Liver (tissue), 9 donors: ENCODE data around the gene GPD1. TPM values are rescaled to one million over a fixed set of nuclear protein-coding genes. Genes with fewer than 3 reads are reported as not detected.

ENCODE experiments used
- DNase-seq: peaks from one replicate; pipeline ENCODE4 v3.0.0-alpha.2; 2017; ENCODE audit warnings: low spot score
- H3K27ac ChIP-seq, 2 donors: one replicate each; pipeline ENCODE4 v1.7.0; 2013; ENCODE audit warnings: inconsistent platforms in 2 of 2, low read length in 2 of 2, control low read depth in 1 of 2, low read depth in 1 of 2, mild to moderate bottlenecking in 1 of 2
- H3K27me3 ChIP-seq, 4 donors: one replicate each; pipeline versions ENCODE4 v1.6.1 to v1.7.0; 2013; ENCODE audit warnings: low read length in 3 of 4, inconsistent platforms in 1 of 4, mild to moderate bottlenecking in 1 of 4, moderate library complexity in 1 of 4; ENCODE audit not compliant: control insufficient read depth in 4 of 4, insufficient read depth in 4 of 4
- H3K36me3 ChIP-seq, 4 donors: one replicate each; pipeline versions ENCODE4 v1.6.1 to v1.7.0; 2013; ENCODE audit warnings: low read length in 3 of 4, mild to moderate bottlenecking in 3 of 4, low read depth in 1 of 4, moderate library complexity in 1 of 4; ENCODE audit not compliant: control insufficient read depth in 4 of 4, insufficient read depth in 3 of 4
- H3K4me1 ChIP-seq, 4 donors: one replicate each; pipeline versions ENCODE4 v1.6.1 to v1.7.0; 2013; ENCODE audit warnings: low read length in 3 of 4, mild to moderate bottlenecking in 3 of 4, moderate library complexity in 1 of 4; ENCODE audit not compliant: control insufficient read depth in 4 of 4, insufficient read depth in 4 of 4
- H3K4me3 ChIP-seq, 3 donors: one replicate each; pipeline versions ENCODE4 v1.6.1 to v1.7.0; 2013; ENCODE audit warnings: low read length in 3 of 3, control low read depth in 1 of 3, low read depth in 1 of 3, mild to moderate bottlenecking in 1 of 3
- H3K9ac ChIP-seq, 2 donors: one replicate each; pipeline ENCODE4 v1.7.0; 2013; ENCODE audit warnings: low read length in 2 of 2, mild to moderate bottlenecking in 2 of 2, moderate library complexity in 2 of 2, control low read depth in 1 of 2, low read depth in 1 of 2
- H3K9me3 ChIP-seq, 4 donors: one replicate each; pipeline versions ENCODE4 v1.6.1 to v1.7.0; 2013; ENCODE audit warnings: low read length in 3 of 4; ENCODE audit not compliant: control insufficient read depth in 4 of 4
- ATF3 ChIP-seq: IDR thresholded peaks from 2 replicates; pipeline ENCODE4 v1.6.1; 2016; ENCODE audit warnings: antibody characterized with exemption
- CTCF ChIP-seq: fragments of 150-350 bp; IDR thresholded peaks from 2 replicates; pipeline ENCODE4 v1.5.1; 2017; ENCODE audit warnings: improper control_type of control experiment, low read depth, low read length; ENCODE audit not compliant: missing input control
- EGR1 ChIP-seq, 2 donors: IDR thresholded peaks; 2 replicates each; pipeline ENCODE4 v1.6.1; 2016 to 2018; ENCODE audit warnings: antibody characterized with exemption in 2 of 2, low read depth in 2 of 2
- FOXA1 ChIP-seq: IDR thresholded peaks from 2 replicates; pipeline ENCODE4 v1.6.1; 2016; ENCODE audit warnings: antibody characterized with exemption
- FOXA2 ChIP-seq: IDR thresholded peaks from 2 replicates; pipeline ENCODE4 v1.6.1; 2016; ENCODE audit warnings: antibody characterized with exemption
- HNF4A ChIP-seq, 2 donors: conservative IDR thresholded peaks; 2 replicates each; pipeline ENCODE4 v1.6.1; 2016; ENCODE audit warnings: antibody characterized with exemption in 2 of 2, mild to moderate bottlenecking in 2 of 2
- HNF4G ChIP-seq: IDR thresholded peaks from 2 replicates; pipeline ENCODE4 v1.6.1; 2016; ENCODE audit warnings: antibody characterized with exemption
- JUND ChIP-seq, 2 donors: IDR thresholded peaks; 2 replicates each; pipeline ENCODE4 v1.6.1; 2016; ENCODE audit warnings: antibody characterized with exemption in 2 of 2
- MAX ChIP-seq: IDR thresholded peaks from 2 replicates; pipeline ENCODE4 v1.6.1; 2016; ENCODE audit warnings: antibody characterized with exemption
- NR2F2 ChIP-seq: IDR thresholded peaks from 2 replicates; pipeline ENCODE4 v1.6.1; 2016; ENCODE audit warnings: antibody characterized with exemption
- RAD21 ChIP-seq, 2 donors: IDR thresholded peaks; 2 replicates each; pipeline ENCODE4 v1.6.1; 2016; ENCODE audit warnings: antibody characterized with exemption in 2 of 2, mild to moderate bottlenecking in 2 of 2
- REST ChIP-seq: IDR thresholded peaks from 2 replicates; pipeline ENCODE4 v1.6.1; 2016; ENCODE audit warnings: antibody characterized with exemption, mild to moderate bottlenecking
- SP1 ChIP-seq: IDR thresholded peaks from 2 replicates; pipeline ENCODE4 v1.6.1; 2018; ENCODE audit warnings: antibody characterized with exemption, mild to moderate bottlenecking
- TAF1 ChIP-seq: conservative IDR thresholded peaks from 2 replicates; pipeline ENCODE4 v1.6.1; 2016; ENCODE audit warnings: antibody characterized with exemption, mild to moderate bottlenecking
- ZBTB33 ChIP-seq: IDR thresholded peaks from 2 replicates; pipeline ENCODE4 v1.6.1; 2016; ENCODE audit warnings: antibody characterized with exemption
- WGBS: extraction: QIAGEN DNeasy Blood & Tissue Kit; methylation state at CpG from one replicate; pipeline ENCODE4 v1.1.7; 2013; 5-methylcytosine and 5-hydroxymethylcytosine counted together
- polyA plus RNA-seq, 2 donors: library from polyadenylated mRNA; stranded (reverse) in 1 of 2; unstranded in 1 of 2; fragments of 200-250 nt in 1 of 2; fragments of >200 nt in 1 of 2; fragmentation: Nextera tagmentation in 1 of 2; extraction: Ambion mirVana in 1 of 2; gene quantifications; one replicate each; pipeline versions ENCODE4 v1.2.1 to v1.2.3, GENCODE V29; 2013 to 2015
- total RNA-seq, 2 donors: library from RNA; depleted of rRNA; stranded (reverse); fragments of >200 nt; gene quantifications; one replicate each; pipeline ENCODE4 v1.2.3, GENCODE V29; 2014
- donor health status: healthy.
- donor health status: healthy.
- donor health status: healthy.
- donor health status: healthy.
- donor health status: healthy.

The GPD1 gene
- total and polyA plus RNA-seq, 4 donors: 12.0 to 323 (median 85.6) TPM

- H3K4me3 ChIP-seq: no peak overlapping the region
- no peaks in the 10 kb centered on the region for H3K9me3 ChIP-seq
- no peaks in the 10 kb centered on the region for H3K27me3 ChIP-seq
- H3K4me1 ChIP-seq: peaks cover 0 to 12% (median 9%) of the 10 kb centered on the region in 4 donors
- TF ChIP-seq JUND (IDR thresholded peaks at IDR 0.05) (no peak), HNF4A (conservative IDR thresholded peaks at IDR 0.05) (no peak), RAD21 (IDR thresholded peaks at IDR 0.05) (no peak), HNF4G (no peak), SP1 (no peak), FOXA2 (no peak)
- no peak overlapping the region for H3K9ac ChIP-seq
- no peaks in the 10 kb centered on the region for H3K36me3 ChIP-seq
- WGBS: 82% methylated on average over 7 of the region's 7 CpGs
- DNase-seq: no peak
- H3K27ac ChIP-seq: no peak overlapping the region
These were observed 30.6 kb upstream of the GPD1 start for GRCh38 chr12:50073206-50073605.

- H3K27me3 ChIP-seq: no peaks in the 10 kb centered on the region
- WGBS: 84% methylated on average over 10 of the region's 10 CpGs
- no peaks in the 10 kb centered on the region for H3K9me3 ChIP-seq
- H3K4me3 ChIP-seq: no peak overlapping the region
- no peak overlapping the region for H3K9ac ChIP-seq
- DNase-seq: no peak
- H3K27ac ChIP-seq: no peak overlapping the region
- no peaks in the 10 kb centered on the region for H3K36me3 ChIP-seq
- no peak for TF ChIP-seq REST
- peaks cover 0 to 12% (median 9%) of the 10 kb centered on the region in 4 donors for H3K4me1 ChIP-seq
These were observed 30.1 kb upstream of the GPD1 start for GRCh38 chr12:50073712-50074111.

- Histone ChIP-seq H3K4me1 (peaks cover 0 to 12% (median 9%) of the 10 kb centered on the region in 4 donors), H3K9ac (no peak overlapping the region), H3K4me3 (no peak overlapping the region), H3K27me3 (no peaks in the 10 kb centered on the region), H3K27ac (peak overlapping the region in 1 of 2 donors; percentile 59), H3K9me3 (no peaks in the 10 kb centered on the region), H3K36me3 (no peaks in the 10 kb centered on the region)
- WGBS: 2% methylated on average over 9 of the region's 9 CpGs
- DNase-seq: peak; percentile 91
- TF ChIP-seq SP1 (peak; percentile 88), EGR1 (IDR thresholded peaks at IDR 0.05; ENCODE audit: low read depth in 2 of 2) (no peak), FOXA2 (no peak), CTCF (peak; percentile 97), NR2F2 (peak; percentile 77), ZBTB33 (no peak), FOXA1 (no peak), RAD21 (IDR thresholded peaks at IDR 0.05) (peak; percentile 99), TAF1 (no peak), HNF4G (peak; percentile 52), MAX (no peak), HNF4A (conservative IDR thresholded peaks at IDR 0.05) (peak; percentile 75 to 88), JUND (IDR thresholded peaks at IDR 0.05) (no peak), ATF3 (no peak)
These were observed 28.6 kb upstream of the GPD1 start for GRCh38 chr12:50074936-50075807.
